OCI-LY7 (cell line): Measurements from ENCODE around the gene DUSP16.

Experiments used
- EZH2phosphoT487 ChIP-seq: fragments of 200-600 bp; sonication (generic); IDR thresholded peaks from 2 replicates; pipeline ENCODE4 v1.6.1; 2018; ENCODE audit warnings: low read depth, borderline replicate concordance, mild to moderate bottlenecking, mixed run types, antibody characterized with exemption, low read length, moderate library complexity, mixed read lengths
- TF ChIP-seq, protein P1 (sequence below): fragments of 200-600 bp; sonication (generic); conservative IDR thresholded peaks from 2 replicates; pipeline ENCODE4 v1.5.1; 2014; ENCODE audit warnings: mild to moderate bottlenecking, antibody characterized with exemption, low read length, moderate library complexity, mixed read lengths

DNA sequence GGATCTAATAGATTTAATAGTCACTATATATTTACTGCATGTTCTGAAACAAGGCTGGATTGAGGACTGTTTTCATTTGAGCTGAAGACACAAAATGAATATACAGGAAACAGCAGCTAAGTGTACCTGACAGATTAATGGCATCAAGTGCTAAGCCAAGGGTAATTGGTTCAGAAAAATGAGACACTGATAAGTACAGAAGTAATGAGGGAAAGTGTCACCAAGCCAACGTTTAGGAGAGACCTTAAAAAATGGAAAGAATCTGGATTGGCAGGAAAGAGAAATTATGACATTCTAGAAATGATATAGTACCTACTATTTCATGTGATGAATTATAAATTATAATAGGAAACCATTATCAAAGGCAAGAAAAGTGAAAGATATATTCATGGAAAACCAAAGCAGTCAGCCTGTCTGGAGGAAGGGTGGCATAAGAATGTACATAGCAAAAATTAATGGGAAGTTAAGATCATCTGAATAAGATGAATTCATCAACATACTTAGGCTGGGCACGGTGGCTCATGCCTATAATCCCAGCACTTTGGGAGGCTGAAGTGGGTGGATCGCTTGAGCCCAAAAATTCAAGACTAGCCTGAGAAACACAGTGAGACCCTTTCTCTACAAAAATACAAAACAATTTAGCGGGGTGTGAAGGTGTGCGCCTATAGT is 21.0 kb upstream of the DUSP16 start:
- TF ChIP-seq, protein P1, sequence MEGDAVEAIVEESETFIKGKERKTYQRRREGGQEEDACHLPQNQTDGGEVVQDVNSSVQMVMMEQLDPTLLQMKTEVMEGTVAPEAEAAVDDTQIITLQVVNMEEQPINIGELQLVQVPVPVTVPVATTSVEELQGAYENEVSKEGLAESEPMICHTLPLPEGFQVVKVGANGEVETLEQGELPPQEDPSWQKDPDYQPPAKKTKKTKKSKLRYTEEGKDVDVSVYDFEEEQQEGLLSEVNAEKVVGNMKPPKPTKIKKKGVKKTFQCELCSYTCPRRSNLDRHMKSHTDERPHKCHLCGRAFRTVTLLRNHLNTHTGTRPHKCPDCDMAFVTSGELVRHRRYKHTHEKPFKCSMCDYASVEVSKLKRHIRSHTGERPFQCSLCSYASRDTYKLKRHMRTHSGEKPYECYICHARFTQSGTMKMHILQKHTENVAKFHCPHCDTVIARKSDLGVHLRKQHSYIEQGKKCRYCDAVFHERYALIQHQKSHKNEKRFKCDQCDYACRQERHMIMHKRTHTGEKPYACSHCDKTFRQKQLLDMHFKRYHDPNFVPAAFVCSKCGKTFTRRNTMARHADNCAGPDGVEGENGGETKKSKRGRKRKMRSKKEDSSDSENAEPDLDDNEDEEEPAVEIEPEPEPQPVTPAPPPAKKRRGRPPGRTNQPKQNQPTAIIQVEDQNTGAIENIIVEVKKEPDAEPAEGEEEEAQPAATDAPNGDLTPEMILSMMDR = no peak
- no peak for TF ChIP-seq EZH2phosphoT487
